ENCODE measurements around the gene AFDN.

DNA sequence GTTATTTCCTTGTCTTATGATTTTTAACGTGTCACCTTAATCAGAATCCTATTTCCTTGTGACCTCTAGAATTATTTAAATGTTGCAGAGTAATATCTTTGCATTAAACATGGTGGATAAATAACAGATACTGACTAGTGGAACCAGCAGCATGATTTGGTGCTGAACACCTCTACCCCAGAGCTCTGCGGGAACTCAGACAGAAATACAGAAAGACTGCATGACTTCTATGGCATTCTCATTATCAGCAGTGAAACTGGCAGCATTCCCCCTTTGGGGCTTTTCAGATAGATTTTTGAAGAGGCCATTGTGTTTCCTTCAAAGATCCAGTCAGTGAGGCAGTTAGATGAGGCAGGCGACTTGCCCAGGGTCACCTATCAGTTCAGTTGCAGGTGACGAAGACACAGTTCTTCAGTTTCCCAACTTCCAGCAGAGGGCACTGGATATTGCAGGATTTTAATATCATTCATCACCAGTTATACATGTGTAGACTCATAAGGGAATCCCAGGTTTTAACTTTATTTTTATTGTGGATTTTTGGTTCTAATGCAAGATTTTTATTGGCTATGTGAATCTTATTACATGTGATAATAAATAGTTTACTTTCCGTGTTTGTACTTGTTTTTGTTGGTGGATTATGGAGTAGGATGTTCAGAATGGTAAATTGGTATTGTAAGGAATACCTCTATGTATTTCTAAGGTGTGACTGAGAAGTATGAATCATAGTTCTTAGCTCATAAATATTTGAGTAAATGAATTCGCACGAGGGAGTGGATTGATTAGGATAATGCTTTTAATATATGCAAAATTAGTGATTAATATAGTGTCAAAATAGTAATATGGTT, 81.3 kb downstream of the AFDN start:
- TF ChIP-seq, protein P1, sequence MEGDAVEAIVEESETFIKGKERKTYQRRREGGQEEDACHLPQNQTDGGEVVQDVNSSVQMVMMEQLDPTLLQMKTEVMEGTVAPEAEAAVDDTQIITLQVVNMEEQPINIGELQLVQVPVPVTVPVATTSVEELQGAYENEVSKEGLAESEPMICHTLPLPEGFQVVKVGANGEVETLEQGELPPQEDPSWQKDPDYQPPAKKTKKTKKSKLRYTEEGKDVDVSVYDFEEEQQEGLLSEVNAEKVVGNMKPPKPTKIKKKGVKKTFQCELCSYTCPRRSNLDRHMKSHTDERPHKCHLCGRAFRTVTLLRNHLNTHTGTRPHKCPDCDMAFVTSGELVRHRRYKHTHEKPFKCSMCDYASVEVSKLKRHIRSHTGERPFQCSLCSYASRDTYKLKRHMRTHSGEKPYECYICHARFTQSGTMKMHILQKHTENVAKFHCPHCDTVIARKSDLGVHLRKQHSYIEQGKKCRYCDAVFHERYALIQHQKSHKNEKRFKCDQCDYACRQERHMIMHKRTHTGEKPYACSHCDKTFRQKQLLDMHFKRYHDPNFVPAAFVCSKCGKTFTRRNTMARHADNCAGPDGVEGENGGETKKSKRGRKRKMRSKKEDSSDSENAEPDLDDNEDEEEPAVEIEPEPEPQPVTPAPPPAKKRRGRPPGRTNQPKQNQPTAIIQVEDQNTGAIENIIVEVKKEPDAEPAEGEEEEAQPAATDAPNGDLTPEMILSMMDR (IDR thresholded peaks at IDR 0.05), result peak in 4 of 5 experiments; percentile 29 to 61 (median 34)
- TF ChIP-seq EP300 (IDR thresholded peaks at IDR 0.05), result no peak
